GM08714 (cell line): Measurements from ENCODE around the gene ZBED3.

Source experiments
- H3K4me3 ChIP-seq: fragments of 200-500 bp; sonication (Bioruptor generic); 2 replicates; pipeline ENCODE4 v1.5.1; 2014; ENCODE audit warnings: mild to moderate bottlenecking, low read length, inconsistent platforms
- ZNF274 ChIP-seq: IDR thresholded peaks from 2 replicates; pipeline ENCODE4 v1.6.1; 2012; ENCODE audit warnings: mild to moderate bottlenecking, low read depth, low read length

The ZBED3 gene

GRCh38 chr5:77046416-77047073 is 40.5 kb downstream of the ZBED3 start:
- no peak for TF ChIP-seq ZNF274
- H3K4me3 ChIP-seq = no peak overlapping the region

GRCh38 chr5:77035950-77036349 is 51.1 kb downstream of the ZBED3 start:
- H3K4me3 ChIP-seq = no peak overlapping the region
- TF ChIP-seq ZNF274 = no peak

- TF ChIP-seq ZNF274 = no peak
- H3K4me3 ChIP-seq = no peak overlapping the region
Measured at GRCh38 chr5:77033338-77033737, 53.7 kb downstream of the ZBED3 start.

- no peak overlapping the region; the same call in 1 of the 2 replicates for H3K4me3 ChIP-seq
- TF ChIP-seq ZNF274 = no peak
Measured at GRCh38 chr5:77032635-77033034, 54.5 kb downstream of the ZBED3 start.

- no peak for TF ChIP-seq ZNF274
- H3K4me3 ChIP-seq = peak overlapping the region; percentile 96; the same call in 1 of the 2 replicates
Measured at GRCh38 chr5:77031891-77032290, 55.2 kb downstream of the ZBED3 start.

- H3K4me3 ChIP-seq = peak within 1 kb of the TSS; percentile 96
- TF ChIP-seq ZNF274 = no peak
Measured at GRCh38 chr5:77030097-77031071, 56.7 kb downstream of the ZBED3 start, which contains the start of gene AGGF1. Gene AGGF1 (plus strand): TSS chr5:77030404. CDS start chr5:77030767, 363 bp downstream.

- TF ChIP-seq ZNF274 = no peak
- H3K4me3 ChIP-seq = peak overlapping the region; percentile 96; the same call in 1 of the 2 replicates
Measured at GRCh38 chr5:77029376-77029885, 57.7 kb downstream of the ZBED3 start.

- TF ChIP-seq ZNF274 = no peak
Measured at GRCh38 chr5:77028631-77029375, 58.3 kb downstream of the ZBED3 start.

GRCh38 chr5:77024490-77024889 is 62.6 kb downstream of the ZBED3 start:
- no peak for TF ChIP-seq ZNF274
- no peak overlapping the region for H3K4me3 ChIP-seq

More at GRCh38 chr5:77028631-77029375, 58.3 kb downstream of the ZBED3 start:
- H3K4me3 ChIP-seq = no peak overlapping the region

GRCh38 chr5:77022511-77023417 is 64.3 kb downstream of the ZBED3 start:
- H3K4me3 ChIP-seq = no peak overlapping the region
- no peak for TF ChIP-seq ZNF274
